Stimulated activated memory B cell treated with anti-CD40 and anti-IgM and Interleukin-4, amounts not matched to agents 10 μg/mL and 1 μg/mL and 100 μg/mL, for 72 hours (primary cell): Measurements from ENCODE around the gene DNLZ.
"Not testable (repeated sequence)": the region's sequence is repeated elsewhere in the genome, so short reads cannot be mapped to it uniquely, and the experiment has no call there.

Experiments
- ATAC-seq: fragments of 150-1000 bp; cut with Tn5 transposase; 2 replicates; pipeline ENCODE4 v1.10.0; 2021
- H3K27ac Mint-ChIP-seq: one replicate; pipeline ENCODE4 v1.8.0; 2022; ENCODE audit warnings: mild to moderate bottlenecking, mixed read lengths
- H3K27me3 Mint-ChIP-seq: one replicate; pipeline ENCODE4 v1.8.0; 2022; ENCODE audit warnings: mixed read lengths
- H3K36me3 Mint-ChIP-seq: one replicate; pipeline ENCODE4 v1.8.0; 2022; ENCODE audit warnings: mixed read lengths
- H3K4me1 Mint-ChIP-seq: one replicate; pipeline ENCODE4 v1.8.0; 2022; ENCODE audit warnings: mixed read lengths
- H3K4me3 Mint-ChIP-seq: one replicate; pipeline ENCODE4 v1.8.0; 2022; ENCODE audit warnings: mild to moderate bottlenecking, moderate library complexity, mixed read lengths
- H3K9me3 Mint-ChIP-seq: one replicate; pipeline ENCODE4 v1.8.0; 2022; ENCODE audit warnings: mixed read lengths

The DNLZ gene

GRCh38 chr9:136363106-136363948 lies at the start of gene DNLZ:
DNLZ (minus strand) TSS chr9:136363744; CDS start chr9:136363714, 30 bp downstream.
- Mint-ChIP-seq H3K27me3 (no peaks in the 10 kb centered on the region), H3K36me3 (peaks cover 22% of the 10 kb centered on the region)

GRCh38 chr9:136412962-136413361 lies 49.4 kb upstream of the DNLZ start:
- ATAC-seq: no peak
- no peaks in the 10 kb centered on the region for H3K27me3 Mint-ChIP-seq
- H3K27ac Mint-ChIP-seq: no peak overlapping the region
- H3K9me3 Mint-ChIP-seq: no peaks in the 10 kb centered on the region
- H3K4me1 Mint-ChIP-seq: peaks cover 39% of the 10 kb centered on the region
- no peak overlapping the region for H3K4me3 Mint-ChIP-seq
- H3K36me3 Mint-ChIP-seq: peaks cover 51% of the 10 kb centered on the region

More at GRCh38 chr9:136363106-136363948, at the start of gene DNLZ:
- H3K4me3 Mint-ChIP-seq: peak within 1 kb of the TSS; percentile 89
- peak within 1 kb of the TSS; percentile 82 for H3K27ac Mint-ChIP-seq
- H3K4me1 Mint-ChIP-seq: peaks cover 16% of the 10 kb centered on the region
- ATAC-seq: peak; percentile 92
- no peaks in the 10 kb centered on the region for H3K9me3 Mint-ChIP-seq

- no peak for ATAC-seq
- H3K9me3 Mint-ChIP-seq: no peaks in the 10 kb centered on the region
- peaks cover 50% of the 10 kb centered on the region for H3K36me3 Mint-ChIP-seq
- no peaks in the 10 kb centered on the region for H3K27me3 Mint-ChIP-seq
- H3K4me3 Mint-ChIP-seq: peak overlapping the region; percentile 89
- peak overlapping the region; percentile 82 for H3K27ac Mint-ChIP-seq
- H3K4me1 Mint-ChIP-seq: peaks cover 46% of the 10 kb centered on the region
These were observed 47.8 kb upstream of the DNLZ start for GRCh38 chr9:136411378-136411777.

GRCh38 chr9:136410500-136411287 lies 47.1 kb upstream of the DNLZ start, which contains the start of the genes ENTR1 and PMPCA:
ENTR1 (minus strand) TSS chr9:136410614; CDS start chr9:136410397, 217 bp downstream.
PMPCA (plus strand) TSS chr9:136410658; CDS start chr9:136410669, 11 bp downstream.
- Mint-ChIP-seq H3K4me3 (peak within 1 kb of the TSS; percentile 91), H3K36me3 (peaks cover 43% of the 10 kb centered on the region), H3K4me1 (peaks cover 46% of the 10 kb centered on the region)

GRCh38 chr9:136409557-136410455 lies 46.3 kb upstream of the DNLZ start:
- Mint-ChIP-seq H3K9me3 (no peaks in the 10 kb centered on the region), H3K4me3 (peak overlapping the region; percentile 91), H3K36me3 (peaks cover 40% of the 10 kb centered on the region), H3K4me1 (peaks cover 52% of the 10 kb centered on the region), H3K27me3 (no peaks in the 10 kb centered on the region), H3K27ac (peak overlapping the region; percentile 82)
- peak; percentile 58 for ATAC-seq

More at GRCh38 chr9:136410500-136411287, 47.1 kb upstream of the DNLZ start, which contains the start of the genes ENTR1 and PMPCA:
- peak; percentile 88 for ATAC-seq
- H3K27ac Mint-ChIP-seq: peak within 1 kb of the TSS; percentile 82
- no peaks in the 10 kb centered on the region for H3K27me3 Mint-ChIP-seq
- no peaks in the 10 kb centered on the region for H3K9me3 Mint-ChIP-seq

GRCh38 chr9:136407911-136408310 lies 44.4 kb upstream of the DNLZ start:
- Mint-ChIP-seq H3K4me1 (peaks cover 66% of the 10 kb centered on the region), H3K36me3 (peaks cover 23% of the 10 kb centered on the region), H3K27me3 (no peaks in the 10 kb centered on the region), H3K9me3 (no peaks in the 10 kb centered on the region), H3K4me3 (no peak overlapping the region), H3K27ac (peak overlapping the region; percentile 82)
- ATAC-seq: no peak

- peaks cover 67% of the 10 kb centered on the region for H3K4me1 Mint-ChIP-seq
- not testable (repeated sequence) for H3K9me3 Mint-ChIP-seq, H3K27ac Mint-ChIP-seq, ATAC-seq, H3K27me3 Mint-ChIP-seq, H3K4me3 Mint-ChIP-seq
- H3K36me3 Mint-ChIP-seq: peaks cover 27% of the 10 kb centered on the region
These were observed 43.5 kb upstream of the DNLZ start for GRCh38 chr9:136407061-136407460.

- Mint-ChIP-seq H3K4me1 (peaks cover 63% of the 10 kb centered on the region), H3K36me3 (peaks cover 36% of the 10 kb centered on the region)
- H3K4me3 Mint-ChIP-seq, H3K27ac Mint-ChIP-seq, ATAC-seq, H3K9me3 Mint-ChIP-seq, H3K27me3 Mint-ChIP-seq: not testable (repeated sequence)
These were observed 42.4 kb upstream of the DNLZ start for GRCh38 chr9:136405904-136406303.

- H3K27ac Mint-ChIP-seq: peak overlapping the region; percentile 86
- no peak overlapping the region for H3K4me3 Mint-ChIP-seq
- H3K9me3 Mint-ChIP-seq: no peaks in the 10 kb centered on the region
- peaks cover 36% of the 10 kb centered on the region for H3K36me3 Mint-ChIP-seq
- ATAC-seq: no peak
- peaks cover 66% of the 10 kb centered on the region for H3K4me1 Mint-ChIP-seq
- H3K27me3 Mint-ChIP-seq: no peaks in the 10 kb centered on the region
These were observed 41.9 kb upstream of the DNLZ start for GRCh38 chr9:136405481-136405880.

- Mint-ChIP-seq H3K4me1 (peaks cover 66% of the 10 kb centered on the region), H3K36me3 (peaks cover 36% of the 10 kb centered on the region), H3K27ac (peak overlapping the region; percentile 86), H3K27me3 (no peaks in the 10 kb centered on the region), H3K9me3 (no peaks in the 10 kb centered on the region), H3K4me3 (peak overlapping the region; percentile 17)
- ATAC-seq: no peak
These were observed 41.2 kb upstream of the DNLZ start for GRCh38 chr9:136404801-136405136.

- H3K36me3 Mint-ChIP-seq: peaks cover 36% of the 10 kb centered on the region
- no peaks in the 10 kb centered on the region for H3K9me3 Mint-ChIP-seq
- peaks cover 63% of the 10 kb centered on the region for H3K4me1 Mint-ChIP-seq
- peak overlapping the region; percentile 86 for H3K27ac Mint-ChIP-seq
- H3K4me3 Mint-ChIP-seq: peak overlapping the region; percentile 17
- H3K27me3 Mint-ChIP-seq: no peaks in the 10 kb centered on the region
- ATAC-seq: peak; percentile 40
These were observed 40.6 kb upstream of the DNLZ start for GRCh38 chr9:136403915-136404800.

GRCh38 chr9:136403538-136403914 lies 40.0 kb upstream of the DNLZ start:
- Mint-ChIP-seq H3K27ac (peak overlapping the region; percentile 86), H3K27me3 (no peaks in the 10 kb centered on the region), H3K4me1 (peaks cover 63% of the 10 kb centered on the region), H3K4me3 (peak overlapping the region; percentile 17), H3K9me3 (no peaks in the 10 kb centered on the region), H3K36me3 (peaks cover 31% of the 10 kb centered on the region)
- peak; percentile 88 for ATAC-seq

- H3K36me3 Mint-ChIP-seq: peaks cover 24% of the 10 kb centered on the region
- H3K27me3 Mint-ChIP-seq: no peaks in the 10 kb centered on the region
- peaks cover 59% of the 10 kb centered on the region for H3K4me1 Mint-ChIP-seq
- ATAC-seq: no peak
- H3K27ac Mint-ChIP-seq: peak overlapping the region; percentile 86
- no peak overlapping the region for H3K4me3 Mint-ChIP-seq
- H3K9me3 Mint-ChIP-seq: no peaks in the 10 kb centered on the region
These were observed 38.5 kb upstream of the DNLZ start for GRCh38 chr9:136402067-136402466.
